Measurements from ENCODE around the gene PLA2G4E. TPM values are rescaled to one million over a fixed set of nuclear protein-coding genes. Genes with fewer than 3 reads are reported as not detected.

Gene PLA2G4E
- total RNA-seq, 2 donors from 2014 or later: not detected

- DNase-seq: no peak
- H3K4me3 Mint-ChIP-seq: no peak overlapping the region
- no peak overlapping the region for H3K27ac Mint-ChIP-seq
Measured at GRCh38 chr15:41941644-41942415, 79.0 kb downstream of the PLA2G4E start.

DNA sequence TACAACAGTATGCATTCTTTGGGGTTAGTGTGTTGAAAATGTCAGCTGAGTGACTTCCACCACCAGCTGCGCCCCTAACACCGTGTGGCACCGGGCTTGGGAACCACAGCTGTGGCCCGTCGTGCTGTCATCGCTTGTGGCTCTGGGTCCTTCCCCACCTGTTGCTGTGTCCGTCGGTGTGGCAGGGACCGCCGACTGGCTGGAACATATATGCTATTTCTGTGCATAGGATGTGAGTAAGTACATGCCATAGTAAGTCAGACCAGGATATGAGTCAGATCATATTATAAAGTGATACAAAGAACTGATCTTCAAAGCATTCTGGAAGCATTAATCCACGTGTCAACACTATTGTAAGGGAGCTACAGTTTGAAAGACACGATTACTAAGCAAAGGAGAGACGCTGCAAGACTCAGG, 80.4 kb downstream of the PLA2G4E start:
- Mint-ChIP-seq H3K4me1 (ENCODE audit: low read depth) (peaks cover 58% of the 10 kb centered on the region), H3K9me3 (no peaks in the 10 kb centered on the region), H3K27ac (peak overlapping the region; percentile 51), H3K27me3 (ENCODE audit: low read depth) (no peaks in the 10 kb centered on the region), H3K36me3 (ENCODE audit: insufficient read depth in 2 of 2) (peaks cover 8 to 10% of the 10 kb centered on the region in 2 donors), H3K4me3 (peak overlapping the region; percentile 13 to 55)
- DNase-seq (peak; percentile 73 to 80), ATAC-seq (replicated peaks in 1 of 2) (peak; percentile 74 to 81)

More at GRCh38 chr15:41941644-41942415, 79.0 kb downstream of the PLA2G4E start:
- H3K9me3 Mint-ChIP-seq: no peaks in the 10 kb centered on the region
- H3K27me3 Mint-ChIP-seq (ENCODE audit: low read depth): no peaks in the 10 kb centered on the region
- peaks cover 8 to 9% of the 10 kb centered on the region in 2 donors for H3K36me3 Mint-ChIP-seq (ENCODE audit: insufficient read depth in 2 of 2)
- H3K4me1 Mint-ChIP-seq (ENCODE audit: low read depth): peaks cover 44% of the 10 kb centered on the region
- ATAC-seq (replicated peaks in 1 of 2): no peak

DNA sequence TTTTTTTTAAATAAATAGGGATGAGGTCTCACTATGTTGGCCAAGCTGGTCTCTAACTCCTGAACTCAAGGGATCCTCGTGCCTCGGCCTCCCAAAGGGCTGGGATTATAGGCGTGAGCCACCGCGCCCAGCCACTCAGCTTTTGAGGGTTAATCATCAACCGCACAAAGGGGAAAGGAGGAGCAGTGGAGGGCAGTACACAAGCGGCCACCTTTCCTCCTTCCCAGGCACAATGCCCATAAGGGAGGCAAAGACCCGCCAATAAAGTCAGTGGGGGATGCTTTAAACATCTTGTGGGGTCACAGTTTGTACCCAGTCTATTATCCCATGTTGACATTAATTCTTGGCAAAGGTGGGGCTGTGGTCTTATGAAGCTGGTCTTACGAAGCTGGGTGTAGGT, 80.9 kb downstream of the PLA2G4E start:
- H3K27ac Mint-ChIP-seq: peak overlapping the region; percentile 51
- peaks cover 8 to 10% of the 10 kb centered on the region in 2 donors for H3K36me3 Mint-ChIP-seq (ENCODE audit: insufficient read depth in 2 of 2)
- no peaks in the 10 kb centered on the region for H3K9me3 Mint-ChIP-seq
- peak overlapping the region in 1 of 2 donors; percentile 55 for H3K4me3 Mint-ChIP-seq
- DNase-seq: no peak
- no peak for ATAC-seq (replicated peaks in 1 of 2)
- no peaks in the 10 kb centered on the region for H3K27me3 Mint-ChIP-seq (ENCODE audit: low read depth)
- peaks cover 62% of the 10 kb centered on the region for H3K4me1 Mint-ChIP-seq (ENCODE audit: low read depth)

DNA sequence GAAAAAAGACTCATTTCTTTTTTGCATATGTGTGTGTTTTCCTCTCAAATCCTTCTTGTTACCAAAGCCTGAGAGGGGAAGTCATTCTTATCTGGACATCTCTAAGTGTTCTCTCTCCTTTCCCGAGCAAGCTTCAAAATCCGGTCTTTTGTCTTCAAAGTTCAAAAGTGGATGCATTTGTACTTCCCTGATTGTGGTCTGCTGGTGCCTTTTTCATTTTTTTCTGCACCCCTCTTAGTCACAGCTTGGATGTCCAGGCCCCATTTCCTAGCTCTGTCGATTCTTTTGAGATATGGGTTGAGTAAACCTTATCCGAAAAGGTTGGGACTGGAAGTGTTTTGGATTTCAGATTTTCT, 83.3 kb downstream of the PLA2G4E start:
- no peaks in the 10 kb centered on the region for H3K9me3 Mint-ChIP-seq
- peak overlapping the region; percentile 95 for H3K27ac Mint-ChIP-seq
- DNase-seq (no peak), ATAC-seq (replicated peaks in 1 of 2) (no peak)
- H3K4me1 Mint-ChIP-seq (ENCODE audit: low read depth): peaks cover 82% of the 10 kb centered on the region
- H3K27me3 Mint-ChIP-seq (ENCODE audit: low read depth): no peaks in the 10 kb centered on the region
- H3K4me3 Mint-ChIP-seq: peak overlapping the region; percentile 76
- H3K36me3 Mint-ChIP-seq (ENCODE audit: insufficient read depth in 2 of 2): peaks cover 6 to 8% of the 10 kb centered on the region in 2 donors

GRCh38 chr15:41936649-41937567, 83.9 kb downstream of the PLA2G4E start:
- Mint-ChIP-seq H3K36me3 (ENCODE audit: insufficient read depth in 2 of 2) (peaks cover 4 to 7% of the 10 kb centered on the region in 2 donors), H3K27ac (peak overlapping the region; percentile 95), H3K27me3 (ENCODE audit: low read depth) (no peaks in the 10 kb centered on the region)

GRCh38 chr15:41936155-41936554, 84.7 kb downstream of the PLA2G4E start:
- no peaks in the 10 kb centered on the region for H3K27me3 Mint-ChIP-seq (ENCODE audit: low read depth)
- peak overlapping the region; percentile 95 for H3K27ac Mint-ChIP-seq
- no peaks in the 10 kb centered on the region for H3K9me3 Mint-ChIP-seq
- H3K4me1 Mint-ChIP-seq (ENCODE audit: low read depth): peaks cover 84% of the 10 kb centered on the region
- peak overlapping the region; percentile 76 for H3K4me3 Mint-ChIP-seq
- no peak for DNase-seq
- peaks cover 4 to 7% of the 10 kb centered on the region in 2 donors for H3K36me3 Mint-ChIP-seq (ENCODE audit: insufficient read depth in 2 of 2)
- ATAC-seq (replicated peaks in 1 of 2): no peak

More at GRCh38 chr15:41936649-41937567, 83.9 kb downstream of the PLA2G4E start:
- peak overlapping the region; percentile 76 for H3K4me3 Mint-ChIP-seq
- no peaks in the 10 kb centered on the region for H3K9me3 Mint-ChIP-seq
- ATAC-seq (replicated peaks in 1 of 2): peak; percentile 64 to 71
- H3K4me1 Mint-ChIP-seq (ENCODE audit: low read depth): peaks cover 84% of the 10 kb centered on the region
- peak; percentile 80 to 88 for DNase-seq

GRCh38 chr15:41935566-41936020, 85.2 kb downstream of the PLA2G4E start:
- Mint-ChIP-seq H3K9me3 (no peaks in the 10 kb centered on the region), H3K36me3 (ENCODE audit: insufficient read depth in 2 of 2) (peaks cover 2 to 5% of the 10 kb centered on the region in 2 donors), H3K27me3 (ENCODE audit: low read depth) (no peaks in the 10 kb centered on the region), H3K4me1 (ENCODE audit: low read depth) (peaks cover 80% of the 10 kb centered on the region), H3K27ac (peak overlapping the region; percentile 95), H3K4me3 (peak overlapping the region; percentile 76)
- ATAC-seq (replicated peaks in 1 of 2) (peak; percentile 38 to 54), DNase-seq (peak; percentile 44 to 61)

GRCh38 chr15:41934843-41935242, 86.0 kb downstream of the PLA2G4E start:
- Mint-ChIP-seq H3K27ac (peak overlapping the region; percentile 95), H3K27me3 (ENCODE audit: low read depth) (no peaks in the 10 kb centered on the region), H3K9me3 (no peaks in the 10 kb centered on the region), H3K36me3 (ENCODE audit: insufficient read depth in 2 of 2) (peaks cover 1 to 2% of the 10 kb centered on the region in 2 donors), H3K4me1 (ENCODE audit: low read depth) (peaks cover 80% of the 10 kb centered on the region), H3K4me3 (peak overlapping the region; percentile 76)
- ATAC-seq (replicated peaks in 1 of 2) (peak; percentile 37 to 61), DNase-seq (peak; percentile 73 to 75)

DNA sequence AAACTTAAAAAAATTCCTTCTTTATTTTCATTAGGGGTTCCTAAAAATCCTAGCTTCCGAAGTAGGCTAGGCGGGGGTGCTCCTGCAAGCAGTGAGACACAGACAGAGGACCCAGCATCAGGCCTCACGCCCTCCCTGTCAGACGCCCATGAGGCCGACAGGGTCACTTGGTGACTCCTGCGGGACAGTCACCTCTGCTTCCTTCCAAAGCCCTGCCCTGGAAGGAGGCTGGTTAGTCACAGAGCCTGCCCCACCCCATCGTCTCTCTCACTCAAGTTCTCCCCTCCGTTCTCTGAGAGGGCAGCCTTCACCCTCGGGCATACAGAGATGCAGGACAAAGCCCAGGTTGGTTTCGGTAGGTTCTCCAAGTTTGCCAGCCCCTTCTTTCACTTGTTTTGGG, 87.1 kb downstream of the PLA2G4E start:
- peaks cover 1 to 2% of the 10 kb centered on the region in 2 donors for H3K36me3 Mint-ChIP-seq (ENCODE audit: insufficient read depth in 2 of 2)
- no peak for ATAC-seq (replicated peaks in 1 of 2)

GRCh38 chr15:41933326-41933725, 87.5 kb downstream of the PLA2G4E start:
- Mint-ChIP-seq H3K27ac (no peak overlapping the region), H3K9me3 (no peaks in the 10 kb centered on the region), H3K27me3 (ENCODE audit: low read depth) (no peaks in the 10 kb centered on the region), H3K4me3 (no peak overlapping the region), H3K4me1 (ENCODE audit: low read depth) (peaks cover 72% of the 10 kb centered on the region), H3K36me3 (ENCODE audit: insufficient read depth in 2 of 2) (peaks cover 1 to 2% of the 10 kb centered on the region in 2 donors)
- no peak for ATAC-seq (replicated peaks in 1 of 2)
- no peak for DNase-seq

More for the DNA sequence above, 87.1 kb downstream of the PLA2G4E start:
- Mint-ChIP-seq H3K4me3 (peak overlapping the region; percentile 10 to 17), H3K9me3 (no peaks in the 10 kb centered on the region), H3K27ac (peak overlapping the region; percentile 95), H3K4me1 (ENCODE audit: low read depth) (peaks cover 75% of the 10 kb centered on the region), H3K27me3 (ENCODE audit: low read depth) (no peaks in the 10 kb centered on the region)
- no peak for DNase-seq

- no peak overlapping the region for H3K4me3 Mint-ChIP-seq
- no peak for DNase-seq
- H3K27me3 Mint-ChIP-seq (ENCODE audit: low read depth): no peaks in the 10 kb centered on the region
- H3K27ac Mint-ChIP-seq: no peak overlapping the region
- peaks cover 1 to 2% of the 10 kb centered on the region in 2 donors for H3K36me3 Mint-ChIP-seq (ENCODE audit: insufficient read depth in 2 of 2)
- peaks cover 71% of the 10 kb centered on the region for H3K4me1 Mint-ChIP-seq (ENCODE audit: low read depth)
- no peak for ATAC-seq (replicated peaks in 1 of 2)
- H3K9me3 Mint-ChIP-seq: no peaks in the 10 kb centered on the region
Measured at GRCh38 chr15:41932511-41933289, 88.1 kb downstream of the PLA2G4E start.

GRCh38 chr15:41932101-41932500, 88.7 kb downstream of the PLA2G4E start:
- Mint-ChIP-seq H3K4me1 (ENCODE audit: low read depth) (peaks cover 70% of the 10 kb centered on the region), H3K36me3 (ENCODE audit: insufficient read depth in 2 of 2) (peaks cover 1 to 2% of the 10 kb centered on the region in 2 donors), H3K27me3 (ENCODE audit: low read depth) (no peaks in the 10 kb centered on the region), H3K4me3 (no peak overlapping the region), H3K27ac (no peak overlapping the region), H3K9me3 (no peaks in the 10 kb centered on the region)
- DNase-seq (no peak), ATAC-seq (replicated peaks in 1 of 2) (no peak)

Data from activated T-cell treated with anti-CD3 and anti-CD28 coated beads, Interleukin-2, amount 50 U/mL, for 72 hours (primary cell).